ENCODE results near the gene POLR3A.

GRCh38 chr10:78070726-78071125 is 41.4 kb upstream of the POLR3A start:
- no peak for TF ChIP-seq USF2 (IDR thresholded peaks at IDR 0.05; ENCODE audit: borderline replicate concordance, low read depth, low read length)
- TF ChIP-seq CTCF (IDR thresholded peaks at IDR 0.05), result no peak
- no peak for TF ChIP-seq RFX5 (IDR thresholded peaks at IDR 0.05; ENCODE audit: low read length)
- no peak for TF ChIP-seq FOXM1 (IDR thresholded peaks at IDR 0.05; ENCODE audit: low read depth)
- no peak for TF ChIP-seq RCOR1 (IDR thresholded peaks at IDR 0.05; ENCODE audit: low read length)
- no peak for TF ChIP-seq POLR2AphosphoS5 (IDR thresholded peaks at IDR 0.05; ENCODE audit: low read depth, low read length)
- no peak for TF ChIP-seq EP300 (IDR thresholded peaks at IDR 0.05; ENCODE audit: borderline replicate concordance in 1 of 2, low read depth in 1 of 2, low read length in 1 of 2)
- no peak for TF ChIP-seq TEAD4 (IDR thresholded peaks at IDR 0.05; ENCODE audit: borderline replicate concordance, insufficient read depth)
- TF ChIP-seq TAF1 (IDR thresholded peaks at IDR 0.05; ENCODE audit: borderline replicate concordance, low read depth, low read length), result no peak
- TF ChIP-seq RAD21 (IDR thresholded peaks at IDR 0.05; ENCODE audit: low read length), result no peak

Measured in SK-N-SH (cell line).